T-helper 1 cell treated with Interleukin-12 subunit alpha and Interleukin-12 subunit beta and Interleukin-4 antibody, amounts not matched to agents 30 ng/mL and 1 ng/mL, for 36 hours (primary cell): ENCODE results near the gene ZNF646. TPM values are rescaled to one million over a fixed set of nuclear protein-coding genes. Genes with fewer than 3 reads are reported as not detected.

Experiments
- intact Hi-C: fragments of 100-400 bp; cut with micrococcal nuclease; formaldehyde crosslinking; loops from one replicate; pipeline ENCODE4 v1.15.1; 2024
- total RNA-seq: library from RNA; stranded (reverse); gene quantifications from 2 replicates; pipeline ENCODE4 v1.2.3, GENCODE V29; 2022

Gene ZNF646, protein sequence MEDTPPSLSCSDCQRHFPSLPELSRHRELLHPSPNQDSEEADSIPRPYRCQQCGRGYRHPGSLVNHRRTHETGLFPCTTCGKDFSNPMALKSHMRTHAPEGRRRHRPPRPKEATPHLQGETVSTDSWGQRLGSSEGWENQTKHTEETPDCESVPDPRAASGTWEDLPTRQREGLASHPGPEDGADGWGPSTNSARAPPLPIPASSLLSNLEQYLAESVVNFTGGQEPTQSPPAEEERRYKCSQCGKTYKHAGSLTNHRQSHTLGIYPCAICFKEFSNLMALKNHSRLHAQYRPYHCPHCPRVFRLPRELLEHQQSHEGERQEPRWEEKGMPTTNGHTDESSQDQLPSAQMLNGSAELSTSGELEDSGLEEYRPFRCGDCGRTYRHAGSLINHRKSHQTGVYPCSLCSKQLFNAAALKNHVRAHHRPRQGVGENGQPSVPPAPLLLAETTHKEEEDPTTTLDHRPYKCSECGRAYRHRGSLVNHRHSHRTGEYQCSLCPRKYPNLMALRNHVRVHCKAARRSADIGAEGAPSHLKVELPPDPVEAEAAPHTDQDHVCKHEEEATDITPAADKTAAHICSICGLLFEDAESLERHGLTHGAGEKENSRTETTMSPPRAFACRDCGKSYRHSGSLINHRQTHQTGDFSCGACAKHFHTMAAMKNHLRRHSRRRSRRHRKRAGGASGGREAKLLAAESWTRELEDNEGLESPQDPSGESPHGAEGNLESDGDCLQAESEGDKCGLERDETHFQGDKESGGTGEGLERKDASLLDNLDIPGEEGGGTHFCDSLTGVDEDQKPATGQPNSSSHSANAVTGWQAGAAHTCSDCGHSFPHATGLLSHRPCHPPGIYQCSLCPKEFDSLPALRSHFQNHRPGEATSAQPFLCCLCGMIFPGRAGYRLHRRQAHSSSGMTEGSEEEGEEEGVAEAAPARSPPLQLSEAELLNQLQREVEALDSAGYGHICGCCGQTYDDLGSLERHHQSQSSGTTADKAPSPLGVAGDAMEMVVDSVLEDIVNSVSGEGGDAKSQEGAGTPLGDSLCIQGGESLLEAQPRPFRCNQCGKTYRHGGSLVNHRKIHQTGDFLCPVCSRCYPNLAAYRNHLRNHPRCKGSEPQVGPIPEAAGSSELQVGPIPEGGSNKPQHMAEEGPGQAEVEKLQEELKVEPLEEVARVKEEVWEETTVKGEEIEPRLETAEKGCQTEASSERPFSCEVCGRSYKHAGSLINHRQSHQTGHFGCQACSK (N-terminal part only)
- 31.3 and 33.0 TPM in 2 replicates for total RNA-seq

DNA sequence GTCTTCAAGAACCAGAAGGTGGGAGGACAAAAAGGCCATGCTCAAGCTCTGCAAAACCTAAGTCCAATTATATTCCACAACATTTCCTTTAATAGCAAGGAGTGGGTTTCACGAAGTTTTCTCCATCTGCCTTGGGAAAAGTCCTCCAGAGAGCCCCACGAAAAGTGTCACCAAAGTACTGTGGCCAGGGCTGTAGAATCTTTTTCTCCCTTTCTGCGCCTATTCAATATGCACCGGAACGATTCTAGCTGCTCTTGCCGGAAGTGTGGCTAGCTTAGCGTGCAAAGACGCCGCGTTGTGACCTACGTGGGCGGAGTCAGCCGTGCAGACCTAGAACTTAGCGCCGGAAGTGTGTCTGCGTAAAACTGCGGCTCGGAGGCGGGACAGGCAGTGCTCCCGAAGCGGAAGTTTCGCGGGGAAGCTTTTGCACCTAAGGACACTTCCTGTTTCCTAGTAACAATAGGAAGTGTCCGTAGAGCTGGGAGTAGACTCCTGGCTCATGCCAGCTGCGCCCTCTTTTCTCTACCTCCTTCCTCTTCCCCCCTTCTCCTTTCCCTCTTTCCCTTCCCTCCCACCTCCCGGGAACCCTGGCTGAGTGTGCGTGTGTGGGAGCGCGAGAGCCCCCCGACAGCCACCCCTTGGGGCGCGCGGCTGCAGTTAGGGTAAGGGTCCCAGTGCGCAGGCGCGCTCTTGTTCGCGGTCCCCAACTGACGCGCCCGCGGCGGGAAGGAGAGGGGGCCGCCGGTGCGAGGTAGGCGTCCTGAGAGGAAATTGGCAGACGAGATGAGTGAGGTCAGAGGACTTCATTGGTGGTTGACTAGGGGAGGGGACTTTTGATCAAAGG lies at the start of gene ZNF646, which contains the start of gene ZNF668:
ZNF646 (plus strand) TSS at position 453 of the 844 bp plus-strand sequence. CDS start 1,903 bp downstream, outside the sequence.
ZNF668 (minus strand) TSS at position 271 of the 844 bp plus-strand sequence. CDS start 9,781 bp downstream, outside the sequence.
- intact Hi-C loops, result loop anchor here (1.0 to 5.0 kb wide), 19 partner anchors 20 to 798 kb away; partner anchors contain the start of genes ARMC5, CFAP119, FBRS and FUS

GRCh38 chr16:31025339-31025738 lies 48.9 kb upstream of the ZNF646 start:
- intact Hi-C loops, result no loop called here

GRCh38 chr16:31029272-31029671 lies 45.0 kb upstream of the ZNF646 start:
- intact Hi-C loops, result no loop called here

GRCh38 chr16:31031276-31031675 lies 42.9 kb upstream of the ZNF646 start:
- intact Hi-C loops, result loop anchor here (5.0 kb wide), 2 partner anchors 269 to 326 kb away; partner anchors contain the start of genes CFAP119, ITGAX and RNF40

DNA sequence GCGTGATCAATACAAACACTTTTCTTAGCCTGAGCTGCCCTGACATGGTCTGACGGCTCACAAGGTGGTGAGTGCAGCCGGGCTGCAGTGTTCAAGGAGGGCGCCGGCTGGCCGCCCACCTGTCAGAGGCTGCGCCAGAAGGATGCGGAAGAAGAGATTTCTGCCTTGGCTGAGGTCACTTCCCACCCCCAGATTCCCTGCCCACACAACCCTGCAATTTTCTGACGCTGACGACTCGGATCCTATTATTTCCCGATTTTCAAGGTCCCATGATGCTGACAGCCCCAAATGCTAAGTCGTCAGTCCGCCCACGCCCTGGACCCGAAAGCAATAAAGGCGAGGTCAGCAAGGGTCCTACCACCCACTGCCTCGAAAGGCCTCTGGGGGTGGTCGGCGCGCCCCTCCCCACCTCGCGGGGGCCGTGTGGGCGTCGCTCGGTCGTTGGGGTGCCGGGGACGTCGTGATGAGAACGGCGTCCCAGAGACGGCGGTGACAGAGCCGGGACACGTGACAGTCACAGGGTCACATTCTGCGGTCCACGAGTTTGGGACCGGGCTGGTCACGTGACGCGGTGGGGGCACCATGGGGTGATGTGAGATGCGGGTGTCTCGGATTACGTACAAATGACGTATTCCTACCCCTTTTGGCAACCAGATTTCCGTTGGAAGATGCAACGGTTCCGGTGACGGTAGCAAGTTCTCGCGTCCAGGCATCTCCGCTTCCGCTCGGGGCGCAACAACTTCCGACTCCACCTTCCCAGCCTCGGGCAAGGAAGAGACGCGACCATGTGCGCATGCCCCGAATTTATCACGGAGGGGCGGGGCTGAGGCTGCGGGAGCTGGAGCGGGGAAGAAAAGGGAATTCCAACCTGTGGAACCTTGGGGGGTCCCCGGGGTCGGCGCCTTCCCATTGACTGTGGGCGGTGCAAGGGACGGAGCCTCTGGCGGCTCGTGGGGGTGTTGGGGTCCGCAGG lies 41.2 kb upstream of the ZNF646 start, which contains the start of gene STX4:
STX4 (plus strand) TSS at position 823 of the 973 bp plus-strand sequence. CDS start 248 bp downstream, outside the sequence.
- intact Hi-C loops, result loop anchor here (1.0 to 5.0 kb wide), 12 partner anchors 36 to 836 kb away; partner anchors contain the start of genes ARMC5, CFAP119, HSD3B7 and ITGAX

GRCh38 chr16:31033709-31034492 lies 40.3 kb upstream of the ZNF646 start:
- intact Hi-C loops, result loop anchor here (1.0 to 5.0 kb wide), 14 partner anchors 37 to 835 kb away; partner anchors contain the start of genes ARMC5, CFAP119, HSD3B7 and ITGAX

- intact Hi-C loops, result no loop called here
Measured at GRCh38 chr16:31036691-31037090, 37.5 kb upstream of the ZNF646 start.

DNA sequence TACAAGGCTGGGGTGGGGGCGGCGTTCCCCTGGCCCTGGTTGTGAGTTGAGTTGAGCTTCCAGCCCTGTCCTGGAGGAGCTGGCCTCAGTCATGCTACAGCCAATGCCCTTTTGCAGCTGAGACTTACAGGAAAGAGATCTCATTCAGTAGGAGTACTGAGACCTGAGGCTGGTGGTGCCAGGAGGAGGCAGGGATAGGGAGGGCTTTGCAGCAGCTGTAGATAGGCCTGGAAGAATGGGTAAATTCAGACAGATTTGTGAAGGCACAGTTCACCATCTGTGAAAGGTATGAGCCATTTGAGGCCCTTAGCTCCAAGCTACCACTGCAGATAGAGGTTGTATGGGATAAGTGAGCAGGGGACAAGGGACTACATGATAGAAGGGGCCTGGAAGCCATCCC lies 35.2 kb upstream of the ZNF646 start:
- intact Hi-C loops, result no loop called here

- intact Hi-C loops, result no loop called here
Measured at GRCh38 chr16:31042866-31043265, 31.4 kb upstream of the ZNF646 start.

DNA sequence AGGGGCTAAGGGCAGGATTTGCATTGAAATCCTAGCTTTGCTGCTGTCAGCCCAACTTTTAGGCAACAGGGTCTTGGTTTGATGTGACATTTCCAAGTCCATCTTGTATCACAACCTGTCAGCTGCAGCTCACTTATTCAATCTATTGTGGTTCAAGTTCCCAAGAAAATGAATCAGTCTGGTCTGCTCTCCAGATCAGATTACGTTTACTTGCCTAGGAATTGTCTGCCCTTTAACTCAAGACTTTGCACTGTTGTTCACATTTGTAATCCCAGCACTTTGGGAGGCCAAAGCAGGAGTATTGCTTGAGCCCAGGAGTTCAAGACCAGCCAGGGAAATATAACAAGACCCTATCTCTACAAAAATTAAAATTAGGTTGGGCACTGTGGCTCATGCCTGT lies 30.9 kb upstream of the ZNF646 start:
- intact Hi-C loops, result no loop called here

DNA sequence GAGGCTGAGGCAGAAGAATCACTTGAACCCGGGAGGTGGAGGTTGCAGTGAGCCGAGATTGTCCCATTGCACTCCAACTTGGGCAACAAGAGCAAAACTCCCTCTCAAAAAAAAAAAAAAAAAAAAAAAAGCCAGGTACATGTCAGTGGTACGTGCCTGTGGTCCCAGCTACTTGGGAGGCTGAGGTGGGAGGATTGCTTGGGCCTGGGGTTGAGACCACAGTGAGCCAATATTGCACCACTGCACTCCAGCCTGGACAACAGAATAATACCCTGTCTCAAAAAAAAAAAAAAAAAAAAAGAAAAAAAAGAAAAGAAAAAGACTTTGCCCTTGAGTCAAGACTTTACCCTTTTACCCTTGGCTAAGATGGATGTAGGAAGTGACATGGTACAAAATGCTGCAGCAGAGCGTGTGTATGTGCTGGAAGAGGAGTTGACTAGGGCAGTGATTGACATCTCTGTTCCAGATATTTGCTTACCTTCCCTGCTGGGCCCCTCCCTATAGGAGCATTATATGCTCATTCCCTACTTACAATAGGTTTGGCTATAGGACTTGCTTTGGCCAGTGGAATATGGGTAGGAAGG lies 30.2 kb upstream of the ZNF646 start:
- intact Hi-C loops, result no loop called here

DNA sequence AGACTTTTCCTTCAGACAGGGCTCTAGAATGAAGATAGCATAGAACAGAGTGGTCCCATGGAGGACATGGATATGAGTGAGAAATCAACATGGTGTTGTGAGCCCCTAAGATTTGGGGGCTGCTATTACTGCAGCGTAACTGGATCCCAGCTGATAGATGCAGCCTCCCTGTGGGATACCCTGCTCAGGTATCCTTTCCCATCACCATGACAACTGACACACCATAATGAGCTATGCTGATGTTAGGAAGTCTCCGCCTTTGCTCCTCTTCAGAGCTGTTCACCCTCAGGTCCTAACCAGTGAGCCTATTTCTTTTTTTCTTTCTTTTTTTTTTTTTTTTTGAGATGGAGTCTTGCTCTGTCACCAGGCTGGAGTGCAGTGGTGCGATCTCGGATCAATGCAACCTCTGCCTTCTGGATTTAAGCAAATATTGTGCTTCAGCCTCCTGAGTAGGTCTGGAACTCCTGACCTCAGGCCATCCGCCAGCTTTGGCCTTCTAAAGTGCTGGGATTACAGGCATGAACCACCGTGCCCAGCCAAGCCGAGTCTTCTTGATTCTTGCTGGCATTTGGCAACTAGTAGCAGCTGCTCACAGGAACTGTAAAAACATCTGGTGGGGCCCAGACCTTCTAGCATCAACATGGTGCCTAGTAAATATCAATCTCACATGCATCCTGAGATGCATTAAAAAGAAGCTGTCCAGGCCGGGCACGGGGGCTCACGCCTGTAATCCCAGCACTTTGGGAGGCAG lies 23.8 kb upstream of the ZNF646 start:
- intact Hi-C loops, result no loop called here

DNA sequence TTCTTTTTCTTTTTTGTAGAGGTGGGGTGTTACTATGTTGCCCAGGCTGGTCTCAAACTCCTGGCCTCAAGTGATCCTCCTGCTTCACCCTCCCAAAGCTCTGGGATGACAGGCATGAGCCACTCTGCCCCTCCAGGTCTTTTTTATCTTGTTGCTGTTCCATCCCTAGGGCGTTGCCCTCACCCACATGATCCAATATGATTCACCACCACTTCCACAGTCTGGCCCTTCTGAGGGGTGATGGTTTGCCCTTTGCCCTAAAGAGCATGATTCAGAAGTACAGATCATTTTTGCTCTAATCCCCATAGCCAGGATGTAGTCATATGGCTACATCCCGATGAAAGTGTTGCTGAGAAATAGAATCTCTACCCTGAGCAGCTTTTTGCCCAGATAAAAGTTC lies 22.1 kb upstream of the ZNF646 start:
- intact Hi-C loops, result no loop called here

- intact Hi-C loops, result no loop called here
Measured at GRCh38 chr16:31055613-31056012, 18.6 kb upstream of the ZNF646 start.

GRCh38 chr16:31061126-31061812 lies 13.0 kb upstream of the ZNF646 start:
- intact Hi-C loops, result no loop called here

- intact Hi-C loops, result no loop called here
Measured at GRCh38 chr16:31061813-31062440, 12.3 kb upstream of the ZNF646 start.
